ENCODE measurements around the gene TANC1.

TANC1 gene

GRCh38 chr2:158963071-158963470 is 5.4 kb upstream of the TANC1 start:
- DNase-seq = no peak

- no peak for DNase-seq
Measured at GRCh38 chr2:158965107-158965506, 3.3 kb upstream of the TANC1 start.

GRCh38 chr2:158965641-158966040 is 2.8 kb upstream of the TANC1 start:
- DNase-seq = no peak

- no peak for DNase-seq
Measured at GRCh38 chr2:158966312-158966711, 2.1 kb upstream of the TANC1 start.

DNA sequence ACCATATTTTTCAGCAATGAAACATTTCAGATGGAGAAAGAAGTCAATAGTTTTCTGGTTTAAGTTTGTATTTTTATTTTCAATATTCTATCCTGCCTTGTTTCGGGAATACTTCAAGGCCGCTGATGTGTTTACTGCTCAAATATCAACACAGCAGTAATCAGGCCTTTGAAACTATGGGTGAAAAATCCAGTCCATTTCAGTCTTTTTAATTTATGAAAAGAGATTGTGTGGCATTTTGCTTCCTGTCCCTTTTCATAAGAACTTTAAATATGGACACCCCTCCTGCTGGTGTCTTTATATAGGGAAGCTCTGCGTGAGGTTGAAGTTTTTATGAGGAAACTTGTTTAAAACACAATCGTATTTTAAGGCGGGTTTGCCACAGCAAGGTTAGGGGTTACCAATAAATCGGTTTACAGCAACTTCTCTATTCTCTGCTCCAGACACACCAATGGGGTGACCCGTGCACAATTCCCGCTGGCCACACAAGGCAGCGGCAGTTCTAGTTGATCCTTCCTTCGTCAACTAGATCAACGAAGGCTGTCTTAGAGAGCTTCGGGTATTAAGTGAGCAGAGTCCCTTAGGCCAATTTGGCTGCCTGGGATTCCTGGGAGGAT is 1.2 kb upstream of the TANC1 start:
- DNase-seq = no peak

DNA sequence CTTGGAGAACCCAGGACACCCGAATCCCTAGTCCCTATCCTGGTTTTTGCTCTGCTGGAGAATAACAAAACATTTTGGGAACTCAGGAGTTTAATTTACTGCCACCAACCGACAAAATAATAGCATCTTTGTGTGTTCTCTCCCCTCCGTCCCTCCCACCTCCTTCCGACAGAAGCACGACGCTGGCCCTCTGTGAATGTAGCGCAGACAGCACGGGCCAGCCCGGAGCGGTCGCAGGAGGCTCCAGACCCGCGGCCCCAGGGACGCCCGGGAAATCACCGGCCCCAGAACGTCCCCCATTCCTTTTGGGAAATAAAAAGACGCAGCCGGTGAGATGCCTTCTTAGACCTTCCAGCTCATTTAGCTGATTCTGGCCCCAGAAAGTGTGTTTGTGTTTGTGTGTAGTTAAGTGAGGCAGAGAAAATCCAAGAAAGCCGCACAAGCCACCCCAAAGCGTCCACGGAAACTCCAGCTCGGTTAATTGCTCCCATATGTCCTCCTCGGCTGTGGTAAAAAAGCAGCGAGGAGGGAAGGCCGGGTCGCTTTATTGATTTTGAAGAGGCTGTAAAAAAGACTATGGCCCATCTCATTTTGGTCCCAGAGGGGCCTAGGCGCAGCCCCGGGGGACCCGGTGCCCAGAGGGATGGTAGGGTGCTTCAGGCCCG is 577 bp upstream of the TANC1 start:
- DNase-seq = no peak

DNA sequence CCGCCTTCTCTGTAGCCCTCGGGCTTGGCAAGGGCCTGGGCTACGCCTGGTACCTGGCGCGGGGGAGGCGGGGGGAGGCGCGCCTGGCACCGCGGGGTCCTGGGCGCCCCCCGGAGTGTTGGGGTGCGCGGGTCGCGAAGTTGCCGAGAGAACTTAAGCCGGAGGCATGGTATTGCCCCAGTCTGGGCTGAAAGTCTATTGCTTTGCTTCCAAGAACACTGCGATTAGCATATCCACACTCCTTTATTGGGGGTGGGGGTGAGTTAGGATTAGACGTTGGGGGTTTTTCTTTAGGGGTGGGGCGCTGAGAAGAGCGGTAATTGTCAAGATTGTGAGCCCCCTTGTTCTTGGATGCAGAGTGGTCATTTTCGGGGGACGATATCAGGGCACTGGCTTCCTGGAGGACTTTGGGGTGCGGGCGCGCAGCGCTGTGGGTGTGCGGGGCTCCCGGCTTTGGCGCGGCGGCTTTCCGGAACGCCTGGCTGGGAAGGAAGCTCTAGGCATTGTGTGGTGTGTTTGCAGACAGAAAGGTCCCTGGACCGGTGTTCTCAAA is 798 bp downstream of the TANC1 start:
- DNase-seq = no peak

DNA sequence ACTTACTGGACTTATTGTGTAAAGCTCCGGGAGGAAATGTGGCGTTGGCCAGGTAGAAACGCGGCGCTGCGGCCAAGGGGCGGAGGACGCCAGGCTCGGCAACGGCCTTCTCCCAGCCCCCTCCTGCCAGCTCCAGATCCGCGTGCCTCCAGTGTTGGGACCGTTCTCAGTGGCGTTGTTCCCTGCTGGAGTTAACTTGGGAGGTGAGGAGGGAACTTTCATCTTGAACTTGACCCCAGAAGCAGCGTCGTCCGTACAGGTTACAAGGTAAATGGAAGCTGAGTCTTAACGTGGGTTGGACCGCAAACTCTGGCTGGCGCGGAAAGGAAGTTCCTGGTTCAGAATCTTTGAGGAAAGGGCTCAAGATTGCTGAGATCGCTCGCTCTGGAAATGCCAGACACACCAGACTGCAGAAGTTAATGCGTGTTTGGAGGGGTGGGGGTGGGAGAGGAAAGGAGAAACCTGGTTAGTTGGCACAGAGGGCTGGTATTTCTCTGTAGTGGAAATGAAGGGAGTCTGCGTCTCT is 1.3 kb downstream of the TANC1 start:
- DNase-seq = no peak

- no peak for DNase-seq
Measured at GRCh38 chr2:158970241-158970751, 1.9 kb downstream of the TANC1 start.

DNA sequence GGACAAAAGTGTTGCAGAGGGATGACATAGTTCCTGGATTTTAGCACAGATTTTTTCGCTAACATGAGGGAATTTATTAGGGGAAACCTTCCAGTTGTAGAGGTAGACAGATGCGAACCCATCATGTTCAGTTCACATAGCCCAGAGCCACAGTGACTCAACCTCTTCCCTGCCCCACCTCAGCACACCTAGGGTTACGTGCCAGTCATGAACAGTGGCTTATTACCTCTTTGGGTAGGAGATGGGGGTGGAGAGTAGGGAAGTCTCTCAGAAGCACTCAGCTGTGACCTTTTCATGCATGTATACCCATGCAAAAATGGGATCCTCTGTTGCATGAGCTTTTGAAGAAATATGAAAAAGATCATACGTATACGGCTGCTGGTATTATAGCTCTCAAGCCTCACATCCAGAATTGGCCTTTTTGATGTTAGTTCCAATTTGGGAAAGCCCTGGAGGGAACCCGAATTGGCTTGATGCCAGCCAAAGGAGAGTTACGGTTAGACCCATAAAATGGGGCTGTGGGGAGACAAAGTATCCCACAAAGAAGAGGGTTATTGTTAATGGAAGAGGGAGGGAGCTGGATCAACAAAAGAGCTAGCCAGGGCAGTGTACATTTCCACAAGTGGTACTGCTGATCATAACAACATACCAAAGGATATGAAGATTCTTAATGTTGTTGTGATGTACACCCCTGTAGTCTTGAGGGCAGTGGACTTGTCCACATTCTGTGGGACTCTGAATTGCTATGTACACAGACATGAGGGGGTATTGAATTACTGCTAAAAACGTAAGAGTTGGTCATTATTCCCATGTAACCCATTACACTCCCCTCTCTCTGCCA is 4.9 kb downstream of the TANC1 start:
- DNase-seq = no peak

DNA sequence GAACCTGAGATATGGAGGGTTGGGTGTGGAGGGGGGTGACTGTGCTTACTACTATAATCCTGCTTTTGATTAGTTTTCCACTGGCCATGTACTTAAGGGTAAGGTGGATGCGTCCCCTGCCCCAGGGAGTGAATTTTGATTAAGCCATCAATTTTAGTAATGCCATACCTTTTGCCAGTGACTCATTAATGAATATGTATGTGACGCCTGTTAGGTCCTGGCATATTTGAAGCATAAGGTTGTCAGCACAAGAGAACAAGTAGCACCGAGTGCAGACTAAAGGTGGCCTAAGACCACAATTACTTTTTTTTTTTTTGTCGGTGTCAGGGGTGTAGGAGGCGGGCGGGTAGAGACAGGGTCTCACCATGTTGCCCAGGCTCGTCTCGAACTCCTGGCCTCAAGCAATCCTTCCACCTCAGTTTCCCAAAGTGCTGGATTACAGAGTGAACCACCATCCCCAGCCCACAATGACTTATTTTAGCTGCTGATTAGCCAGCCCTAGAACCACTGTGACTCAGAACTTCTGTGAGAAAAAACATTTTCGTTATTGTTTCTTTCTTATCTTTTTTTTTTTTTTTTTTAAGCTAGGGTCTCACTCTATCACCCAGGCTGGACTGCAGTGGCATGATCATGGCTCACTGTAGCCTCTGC is 7.0 kb downstream of the TANC1 start:
- DNase-seq = no peak

GRCh38 chr2:158979772-158980171 is 11.3 kb downstream of the TANC1 start:
- no peak for DNase-seq

DNA sequence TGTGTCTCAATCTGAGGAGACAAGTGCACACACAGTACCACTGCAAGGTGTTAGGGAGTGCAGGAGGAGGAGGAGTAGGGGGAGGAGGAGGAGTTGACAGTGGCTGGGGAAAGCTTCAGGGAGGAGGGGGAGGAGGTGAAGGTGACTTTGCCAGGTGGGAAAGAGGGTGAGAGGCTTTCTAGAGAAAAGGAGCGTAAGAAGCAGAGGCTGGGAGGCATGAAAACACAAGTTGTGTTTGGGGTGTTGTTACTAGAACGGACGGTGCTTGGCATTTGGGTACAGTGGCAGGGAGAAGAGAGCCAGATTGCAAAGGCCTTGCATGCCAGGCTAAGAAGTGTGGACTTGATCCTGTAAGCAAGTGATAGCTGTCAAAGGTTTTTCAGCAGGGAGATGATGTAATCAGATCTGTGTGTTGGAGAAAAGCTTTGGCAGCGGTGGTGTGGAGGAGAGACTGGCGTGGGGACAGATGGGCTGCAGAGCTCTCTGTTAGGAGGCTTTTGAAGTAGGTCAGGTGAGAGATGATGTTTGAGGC is 16.2 kb downstream of the TANC1 start:
- no peak for DNase-seq

- no peak for DNase-seq
Measured at GRCh38 chr2:158988501-158988900, 20.1 kb downstream of the TANC1 start.

DNA sequence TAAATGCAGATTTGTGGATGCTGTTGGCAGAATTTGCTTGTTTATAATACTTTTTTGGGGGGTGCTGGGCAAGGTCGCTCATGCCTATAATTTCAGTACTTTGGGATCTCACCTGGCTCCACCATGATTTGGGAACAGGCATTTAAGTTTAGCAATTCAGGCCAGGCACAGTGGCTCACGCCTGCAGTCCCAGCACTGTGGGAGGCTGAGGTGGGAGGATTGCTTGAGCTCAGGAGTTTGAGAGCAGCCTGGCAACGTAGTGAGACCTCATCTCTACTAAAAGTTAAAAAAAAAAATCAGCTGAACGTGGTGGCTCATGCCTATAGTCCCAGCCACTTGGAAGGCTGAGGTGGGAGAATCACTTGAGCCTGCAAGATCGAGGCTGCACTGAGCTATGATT is 20.7 kb downstream of the TANC1 start:
- no peak for DNase-seq

DNA sequence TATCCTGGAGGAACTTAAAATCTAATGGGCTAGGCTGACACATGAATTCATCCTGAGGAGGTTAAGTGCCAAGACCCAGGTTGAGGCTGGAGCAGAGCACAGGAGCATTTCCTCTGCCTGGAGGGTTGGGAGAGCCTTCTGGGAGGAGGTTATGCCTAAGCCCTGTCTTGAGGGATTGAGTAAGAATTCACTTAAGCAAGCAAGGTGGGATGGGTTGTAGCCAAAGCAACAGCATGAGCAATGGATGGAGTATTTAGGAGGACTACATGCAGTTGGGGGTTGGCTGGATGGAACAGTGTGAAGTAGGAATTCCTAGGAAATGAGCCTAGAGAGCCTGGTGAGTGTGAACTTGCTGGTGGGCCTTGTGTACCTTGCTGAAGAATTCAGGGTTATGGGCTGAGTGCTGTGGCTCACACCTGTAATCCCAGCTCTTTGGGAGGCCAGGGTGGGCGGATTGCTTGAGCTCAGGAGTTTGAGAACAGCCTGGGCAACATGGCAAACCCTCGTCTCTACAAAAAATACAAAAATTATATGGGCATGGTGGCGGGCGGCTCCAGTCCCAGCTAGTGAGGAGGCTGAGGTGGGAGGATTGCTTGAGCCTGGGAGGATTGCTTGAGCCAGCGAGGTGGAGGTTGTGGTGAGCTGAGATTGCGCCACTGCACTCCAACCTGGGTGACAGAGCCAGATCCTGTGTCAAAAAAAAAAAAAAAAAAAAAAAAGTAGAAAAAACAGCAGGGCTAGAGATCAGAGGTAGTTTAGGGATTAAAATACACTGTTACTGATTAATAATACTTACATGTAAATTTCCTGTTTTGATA is 22.2 kb downstream of the TANC1 start:
- DNase-seq = no peak

GRCh38 chr2:158993030-158993429 is 24.6 kb downstream of the TANC1 start:
- DNase-seq = no peak

GRCh38 chr2:158993721-158994587 is 25.5 kb downstream of the TANC1 start:
- DNase-seq = no peak

DNA sequence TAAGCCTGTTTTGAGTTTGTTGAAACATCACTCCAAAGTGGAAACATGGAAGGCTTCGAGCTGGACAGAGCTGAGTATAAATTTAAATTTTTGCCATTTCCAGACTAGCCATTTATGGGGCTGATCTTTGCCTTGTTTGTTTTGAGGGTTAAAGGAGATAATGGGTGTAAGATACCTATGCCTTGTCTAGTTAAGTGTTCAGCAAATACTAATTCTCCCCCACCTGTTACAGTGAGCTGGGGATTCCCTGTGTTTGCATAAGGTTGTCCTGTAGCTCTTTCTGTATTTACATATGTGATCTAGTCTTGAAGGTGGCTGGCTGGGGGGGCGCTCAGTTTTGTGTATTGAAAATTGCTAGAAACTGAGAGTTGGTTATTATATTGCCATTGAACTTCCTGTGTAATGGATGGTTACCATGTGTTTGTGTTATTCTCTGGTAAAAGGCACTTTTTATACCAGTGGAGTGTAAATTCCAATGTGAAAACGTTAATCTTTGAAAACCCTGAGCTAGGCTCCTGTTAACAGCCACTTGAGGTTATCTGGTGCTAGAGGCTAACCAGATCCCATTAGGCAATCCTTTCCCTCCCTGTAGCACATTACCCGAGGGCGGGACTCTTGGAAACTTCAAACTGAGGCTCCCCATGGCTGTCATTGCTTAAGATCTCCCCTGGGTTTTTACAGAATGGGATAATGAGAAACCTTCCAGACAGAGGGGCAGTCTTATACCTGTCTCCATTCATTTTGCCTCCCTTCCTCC is 26.7 kb downstream of the TANC1 start:
- DNase-seq = no peak

GRCh38 chr2:158995677-158996049 is 27.2 kb downstream of the TANC1 start:
- DNase-seq = no peak
